Activated T-cell treated with anti-CD3 and anti-CD28 coated beads for 4 hours (primary cell): ENCODE results near the gene MAGEA12.
"Not testable (repeated sequence)": the region's sequence is repeated elsewhere in the genome, so short reads cannot be mapped to it uniquely, and the experiment has no call there.

ENCODE experiments used
- DNase-seq: peaks from one replicate; pipeline ENCODE4 v3.0.0-alpha.2; 2020

Gene MAGEA12

GRCh38 chrX:152733261-152733975 is at the start of gene MAGEA12, which contains the start of gene CSAG1:
TSS of gene MAGEA12 (plus strand) at chrX:152733757. CDS start at chrX:152736162, 2,405 bp downstream.
TSS of gene CSAG1 (minus strand) at chrX:152733721. CDS start at chrX:152732460, 1,261 bp downstream.
- no peak for DNase-seq

- DNase-seq = not testable (repeated sequence)
Measured at GRCh38 chrX:152697952-152698931, 35.3 kb upstream of the MAGEA12 start, which contains the start of gene MAGEA3. TSS of gene MAGEA3 (plus strand) at chrX:152698794. CDS start at chrX:152700833, 2,039 bp downstream.

GRCh38 chrX:152700390-152700789 is 33.2 kb upstream of the MAGEA12 start:
- not testable (repeated sequence) for DNase-seq

- DNase-seq = not testable (repeated sequence)
Measured at GRCh38 chrX:152706500-152706899, 27.1 kb upstream of the MAGEA12 start.

- not testable (repeated sequence) for DNase-seq
Measured at GRCh38 chrX:152709173-152709572, 24.4 kb upstream of the MAGEA12 start, which contains the start of gene CSAG2. TSS of gene CSAG2 (minus strand) at chrX:152709273. CDS start at chrX:152709112, 161 bp downstream.

GRCh38 chrX:152713195-152713594 is 20.4 kb upstream of the MAGEA12 start:
- not testable (repeated sequence) for DNase-seq

GRCh38 chrX:152713815-152714787 is 19.5 kb upstream of the MAGEA12 start, which contains the start of gene MAGEA2B:
TSS of gene MAGEA2B (plus strand) at chrX:152714628. CDS start at chrX:152717107, 2,479 bp downstream.
- DNase-seq = not testable (repeated sequence)

GRCh38 chrX:152725409-152725808 is 8.1 kb upstream of the MAGEA12 start:
- no peak for DNase-seq

GRCh38 chrX:152734143-152734858 is 744 bp downstream of the MAGEA12 start:
- DNase-seq = not testable (repeated sequence)

- no peak for DNase-seq
Measured at GRCh38 chrX:152735101-152735500, 1.5 kb downstream of the MAGEA12 start.

GRCh38 chrX:152735860-152736511 is 2.4 kb downstream of the MAGEA12 start:
- DNase-seq = no peak

- DNase-seq = not testable (repeated sequence)
Measured at GRCh38 chrX:152736528-152736927, 3.0 kb downstream of the MAGEA12 start.

GRCh38 chrX:152738560-152738959 is 5.0 kb downstream of the MAGEA12 start:
- no peak for DNase-seq

GRCh38 chrX:152753686-152754650 is 20.4 kb downstream of the MAGEA12 start, which contains the start of gene MAGEA2:
TSS of gene MAGEA2 (minus strand) at chrX:152753842. CDS start at chrX:152751363, 2,479 bp downstream.
- not testable (repeated sequence) for DNase-seq

GRCh38 chrX:152754871-152755270 is 21.3 kb downstream of the MAGEA12 start:
- not testable (repeated sequence) for DNase-seq

- DNase-seq = not testable (repeated sequence)
Measured at GRCh38 chrX:152758918-152759317, 25.4 kb downstream of the MAGEA12 start, which contains the start of gene CSAG3. TSS of gene CSAG3 (plus strand) at chrX:152759218.

GRCh38 chrX:152759544-152759943 is 26.0 kb downstream of the MAGEA12 start:
- not testable (repeated sequence) for DNase-seq

- DNase-seq = not testable (repeated sequence)
Measured at GRCh38 chrX:152761582-152761981, 28.0 kb downstream of the MAGEA12 start.

- DNase-seq = not testable (repeated sequence)
Measured at GRCh38 chrX:152766562-152766961, 33.0 kb downstream of the MAGEA12 start.
